H1 (cell line): Measurements from ENCODE around the gene UBE2Q2. TPM values are rescaled to one million over a fixed set of nuclear protein-coding genes. Genes with fewer than 3 reads are reported as not detected.

Experiments used
- CTCF ChIA-PET: fragments of 300-600 bp; sonication (Branson Sonifier 250); formaldehyde crosslinking; loops from one replicate; lab custom pipeline; 2021; ENCODE audit not compliant: partially characterized antibody; lab: Charles Lee
- POLR2A ChIA-PET: fragments of 300-600 bp; sonication (Branson Sonifier 250); formaldehyde crosslinking; loops from one replicate; lab custom pipeline; 2021; ENCODE audit warnings: inconsistent platforms; ENCODE audit not compliant: partially characterized antibody; lab: Charles Lee
- DNase-seq, 2 experiments: peaks; one replicate each; pipeline versions ENCODE4 v3.0.0 to v3.0.0-alpha.2; 2010 to 2022; ENCODE audit warnings: low spot score in 2 of 2, low read depth in 1 of 2, mixed read lengths in 1 of 2
- FAIRE-seq: peaks from 2 replicates; lab custom pipeline; 2011; peaks lifted over from hg19 to GRCh38; lab: Jason Lieb, UNC
- H2AFZ ChIP-seq: 2 replicates; pipeline ENCODE4 v1.8.1; 2012; ENCODE audit warnings: low read length, inconsistent platforms
- H2AK5ac ChIP-seq: 2 replicates; pipeline ENCODE4 v1.6.1; 2013; ENCODE audit warnings: low read depth, low read length
- H2BK120ac ChIP-seq: replicated peaks from 2 replicates; pipeline ENCODE3; 2013; ENCODE audit warnings: low read depth, low read length, inconsistent platforms
- H2BK12ac ChIP-seq: 2 replicates; pipeline ENCODE4 v1.6.1; 2013; ENCODE audit warnings: low read depth, low read length
- H2BK15ac ChIP-seq: 2 replicates; pipeline ENCODE4 v1.6.1; 2013; ENCODE audit warnings: low read length
- H2BK20ac ChIP-seq: 2 replicates; pipeline ENCODE4 v1.6.1; 2013; ENCODE audit warnings: low read length
- H2BK5ac ChIP-seq: 2 replicates; pipeline ENCODE4 v1.6.1; 2013; ENCODE audit warnings: low read depth, low read length
- H3K14ac ChIP-seq: 2 replicates; pipeline ENCODE4 v1.6.1; 2013; ENCODE audit warnings: inconsistent platforms; ENCODE audit not compliant: insufficient read length
- H3K18ac ChIP-seq: 2 replicates; pipeline ENCODE4 v1.6.1; 2013; ENCODE audit warnings: low read length; ENCODE audit errors: extremely low read depth
- H3K23ac ChIP-seq: 2 replicates; pipeline ENCODE4 v1.6.1; 2013; ENCODE audit warnings: inconsistent platforms; ENCODE audit not compliant: insufficient read length
- H3K23me2 ChIP-seq: 2 replicates; pipeline ENCODE4 v1.6.1; 2013; ENCODE audit warnings: low read depth, low read length
- H3K27ac ChIP-seq: 2 replicates; pipeline ENCODE4 v1.6.1; 2011; ENCODE audit warnings: low read depth, low read length, inconsistent platforms
- H3K27me3 ChIP-seq, 4 experiments: replicated peaks in 1 of 4; 1 replicate in 1 of 4; 2 replicates in 3 of 4; pipeline versions ENCODE4 v1.6.1 to v1.8.1; 2011 to 2013; ENCODE audit warnings: low read length in 3 of 4, mild to moderate bottlenecking in 3 of 4, inconsistent platforms in 2 of 4, mixed read lengths in 2 of 4, moderate library complexity in 1 of 4; ENCODE audit not compliant: control insufficient read depth in 3 of 4, insufficient read depth in 3 of 4; ENCODE audit errors: extremely low read depth in 1 of 4
- H3K36me3 ChIP-seq, 4 experiments: 2 replicates each; pipeline versions ENCODE4 v1.6.1 to v1.8.1; 2011 to 2013; ENCODE audit warnings: mild to moderate bottlenecking in 4 of 4, low read length in 3 of 4, moderate library complexity in 2 of 4, control low read depth in 1 of 4, inconsistent platforms in 1 of 4; ENCODE audit not compliant: insufficient read depth in 4 of 4, control insufficient read depth in 2 of 4
- H3K4ac ChIP-seq: replicated peaks from 2 replicates; pipeline ENCODE3; 2013; ENCODE audit warnings: low read length, low read depth, mixed read lengths, inconsistent platforms; ENCODE audit not compliant: insufficient read length
- H3K4me1 ChIP-seq, 4 experiments: replicated peaks in 1 of 4; 1 replicate in 1 of 4; 2 replicates in 3 of 4; pipeline versions ENCODE4 v1.6.1 to v1.8.1; 2011 to 2013; ENCODE audit warnings: low read length in 3 of 4, inconsistent platforms in 2 of 4, mixed read lengths in 1 of 4; ENCODE audit not compliant: insufficient read depth in 4 of 4, control insufficient read depth in 3 of 4
- H3K4me2 ChIP-seq, 2 experiments: 2 replicates each; pipeline versions ENCODE4 v1.6.1 to v1.8.1; 2011 to 2013; ENCODE audit warnings: low read depth in 2 of 2, low read length in 2 of 2, control low read depth in 1 of 2, inconsistent platforms in 1 of 2, mild to moderate bottlenecking in 1 of 2; ENCODE audit not compliant: insufficient read depth in 1 of 2
- H3K4me3 ChIP-seq, 4 experiments: fragments of 200-600, 300-600 bp in 1 of 4; sonication (generic), shearing (Covaris generic), sonication (Bioruptor Twin) in 1 of 4; 2 replicates each; pipeline versions ENCODE4 v1.5.1 to v1.8.1; 2011 to 2016; ENCODE audit warnings: low read length in 4 of 4, low read depth in 3 of 4, control low read depth in 2 of 4, inconsistent platforms in 2 of 4, mild to moderate bottlenecking in 2 of 4, mixed read lengths in 1 of 4, moderate library complexity in 1 of 4; ENCODE audit not compliant: insufficient read depth in 2 of 4; ENCODE audit errors: extremely low read depth in 1 of 4
- H3K56ac ChIP-seq: replicated peaks from 2 replicates; pipeline ENCODE3; 2013; ENCODE audit warnings: low read depth, mild to moderate bottlenecking, mixed read lengths, low read length, inconsistent platforms; ENCODE audit not compliant: insufficient read length
- H3K79me1 ChIP-seq: 2 replicates; pipeline ENCODE4 v1.6.1; 2013; ENCODE audit warnings: low read depth, low read length, control low read depth
- H3K79me2 ChIP-seq, 2 experiments: 2 replicates each; pipeline versions ENCODE4 v1.6.1 to v1.8.1; 2012 to 2013; ENCODE audit warnings: low read length in 2 of 2, mild to moderate bottlenecking in 2 of 2, inconsistent platforms in 1 of 2; ENCODE audit not compliant: insufficient read depth in 2 of 2, control insufficient read depth in 1 of 2
- H3K9ac ChIP-seq, 4 experiments: replicated peaks in 1 of 4; 1 replicate in 1 of 4; 2 replicates in 3 of 4; pipeline versions ENCODE4 v1.6.1 to v1.8.1; 2011 to 2013; ENCODE audit warnings: low read depth in 3 of 4, low read length in 3 of 4, control low read depth in 2 of 4, mild to moderate bottlenecking in 2 of 4, moderate library complexity in 2 of 4, inconsistent platforms in 1 of 4; ENCODE audit errors: extremely low read depth in 1 of 4
- H3K9me3 ChIP-seq, 2 experiments: 2 replicates each; pipeline versions ENCODE4 v1.6.1 to v1.8.1; 2012 to 2013; ENCODE audit warnings: mild to moderate bottlenecking in 2 of 2, moderate library complexity in 2 of 2, control low read depth in 1 of 2, inconsistent platforms in 1 of 2, low read depth in 1 of 2, low read length in 1 of 2, mixed read lengths in 1 of 2; ENCODE audit not compliant: insufficient read depth in 2 of 2
- H4K20me1 ChIP-seq, 2 experiments: replicated peaks in 1 of 2; 2 replicates each; pipeline versions ENCODE3 to v1.8.1; 2011 to 2013; ENCODE audit warnings: inconsistent platforms in 2 of 2, low read length in 2 of 2, mild to moderate bottlenecking in 1 of 2; ENCODE audit not compliant: insufficient read depth in 2 of 2, control insufficient read depth in 1 of 2
- H4K5ac ChIP-seq: 2 replicates; pipeline ENCODE4 v1.6.1; 2013; ENCODE audit warnings: low read length, low read depth, mixed read lengths, inconsistent platforms; ENCODE audit not compliant: insufficient read length
- H4K8ac ChIP-seq: 2 replicates; pipeline ENCODE4 v1.8.0; 2013; ENCODE audit warnings: mild to moderate bottlenecking, moderate library complexity, low read length, inconsistent platforms; ENCODE audit not compliant: insufficient read depth; ENCODE audit errors: extremely low read depth
- H4K91ac ChIP-seq: replicated peaks from 2 replicates; pipeline ENCODE3; 2013; ENCODE audit warnings: low read length, mixed read lengths, inconsistent platforms; ENCODE audit not compliant: insufficient read length
- CTCF ChIP-seq, 3 experiments: IDR thresholded peaks; 1 replicate in 2 of 3; 2 replicates in 1 of 3; pipeline versions ENCODE4 v1.5.1 to v1.6.1; 2011; ENCODE audit warnings: low read length in 3 of 3, mild to moderate bottlenecking in 3 of 3, inconsistent platforms in 2 of 3, low read depth in 1 of 3, moderate library complexity in 1 of 3; ENCODE audit not compliant: insufficient read depth in 1 of 3; ENCODE audit errors: control extremely low read depth in 1 of 3
- SIN3A ChIP-seq, 2 experiments: IDR thresholded peaks in 1 of 2; conservative IDR thresholded peaks in 1 of 2; 2 replicates each; pipeline ENCODE4 v1.6.1; 2011 to 2012; ENCODE audit warnings: low read length in 2 of 2, improper control_type of control experiment in 1 of 2, low read depth in 1 of 2, mild to moderate bottlenecking in 1 of 2
- WGBS, 2 experiments: shearing (Covaris generic) in 1 of 2; methylation state at CpG; one replicate each; pipeline versions ENCODE4 v1.1.6 to v1.1.7; 2013 to 2015; ENCODE audit warnings: low lambda C conversion rate in 2 of 2, mixed read lengths in 2 of 2, inconsistent platforms in 1 of 2, low coverage in 1 of 2, missing lambda C conversion rate in 1 of 2; ENCODE audit not compliant: insufficient replicate concordance in 2 of 2, insufficient coverage in 1 of 2, insufficient read length in 1 of 2; ENCODE audit errors: extremely low coverage in 1 of 2, missing lambda C conversion rate in 1 of 2; 5-methylcytosine and 5-hydroxymethylcytosine counted together
- polyA plus RNA-seq, 7 experiments: library from polyadenylated mRNA; depleted of rRNA in 3 of 7; stranded (reverse) in 5 of 7; unstranded in 2 of 7; fragments of >200 nt in 5 of 7; fragments of 200-250 nt in 2 of 7; gene quantifications; 1 replicate in 5 of 7; 2 replicates in 1 of 7; 4 replicates in 1 of 7; pipeline versions ENCODE4 v1.2.1 to v1.2.3, GENCODE V29; 2011 to 2013; ENCODE audit warnings: missing spikeins in 2 of 7, mixed read lengths in 2 of 7
- total RNA-seq: library from RNA; stranded (reverse); fragmentation: NEBNext Ultra II Directional; extraction: Animal tissue kit (Norgen Biotek cat#: 25700); gene quantifications from 2 replicates; pipeline ENCODE4 v1.2.1, GENCODE V29; 2021
- TF ChIP-seq, protein P1 (sequence below): IDR thresholded peaks from 2 replicates; pipeline ENCODE4 v1.6.1; 2012; ENCODE audit warnings: inconsistent platforms
- TF ChIP-seq, protein P2 (sequence below): IDR thresholded peaks from 2 replicates; pipeline ENCODE4 v1.6.1; 2011; ENCODE audit warnings: low read length, improper control_type of control experiment

UBE2Q2 gene
- total and polyA plus RNA-seq, 2 of the 8 experiments (the other 6 are each of a cell fraction or from before 2014, with no cell fraction given) = 10.1 to 22.7 TPM

- Histone ChIP-seq H3K23ac (no peak overlapping the region), H4K5ac (no peak overlapping the region), H3K4ac (no peak overlapping the region), H3K14ac (no peak overlapping the region), H3K9me3 (no peaks in the 10 kb centered on the region), H3K79me1 (peaks cover 2% of the 10 kb centered on the region; the same call in 1 of the 2 replicates), H2BK12ac (no peak overlapping the region), H3K27me3 (no peaks in the 10 kb centered on the region), H3K36me3 (peaks cover 0 to 32% (median 18%) of the 10 kb centered on the region in 4 experiments; a peak in 6 of 8 replicates), H3K9ac (no peak overlapping the region), H2AFZ (no peak overlapping the region), H3K27ac (no peak overlapping the region), H3K4me1 (peaks cover 0 to 8% (median 1%) of the 10 kb centered on the region in 4 experiments; a peak in 1 of 7 replicates), H4K8ac (no peak overlapping the region), H3K4me3 (no peak overlapping the region), H3K18ac (no peak overlapping the region), H2AK5ac (no peak overlapping the region), H2BK15ac (no peak overlapping the region), H4K91ac (no peak overlapping the region), H3K79me2 (peaks cover 7 to 46% of the 10 kb centered on the region in 2 experiments; a peak in 3 of 4 replicates), H2BK120ac (no peak overlapping the region), H3K4me2 (no peak overlapping the region), H4K20me1 (peaks cover 7 to 11% of the 10 kb centered on the region in 2 experiments), H2BK5ac (no peak overlapping the region), H2BK20ac (no peak overlapping the region), H3K23me2 (no peaks in the 10 kb centered on the region; the same call in 1 of the 2 replicates), H3K56ac (no peak overlapping the region)
- ChIA-PET POLR2A (interaction anchor here (0.6 to 1.3 kb wide), 9 partner anchors 10 to 469 kb away, joined by 3 to 4 read pairs (median 3); partner anchors contain the start of genes FBXO22 and UBE2Q2), CTCF (interaction anchor here (0.6 to 7.4 kb wide), 40 partner anchors 9 to 961 kb away, joined by 3 to 110 read pairs (median 6); partner anchors contain the start of gene FBXO22)
- no peak for FAIRE-seq
- WGBS, 2 experiments = 85% methylated on average over 9 of the region's 9 CpGs; no CpG with 5 or more reads in 1 of the 2 experiments
- no peak for DNase-seq
- TF ChIP-seq, protein P1, sequence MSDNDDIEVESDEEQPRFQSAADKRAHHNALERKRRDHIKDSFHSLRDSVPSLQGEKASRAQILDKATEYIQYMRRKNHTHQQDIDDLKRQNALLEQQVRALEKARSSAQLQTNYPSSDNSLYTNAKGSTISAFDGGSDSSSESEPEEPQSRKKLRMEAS = peak; percentile 37; the same call in 1 of the 2 replicates
- TF ChIP-seq SIN3A (conservative IDR thresholded peaks at IDR 0.05 in 1 of 2, IDR thresholded peaks at IDR 0.05 in 1 of 2; ENCODE audit: low read depth in 1 of 2, low read length in 2 of 2) (0 out of 4 replicates have a peak, but pooled peaks of 1 of the 2 experiments have one; percentile 43), CTCF (IDR thresholded peaks at IDR 0.05; ENCODE audit: control extremely low read depth in 1 of 3, insufficient read depth in 1 of 3, low read depth in 1 of 3, low read length in 3 of 3) (peak in 2 of 3 experiments; percentile 56 to 60; a peak in 3 of 4 replicates)
- TF ChIP-seq, protein P2, sequence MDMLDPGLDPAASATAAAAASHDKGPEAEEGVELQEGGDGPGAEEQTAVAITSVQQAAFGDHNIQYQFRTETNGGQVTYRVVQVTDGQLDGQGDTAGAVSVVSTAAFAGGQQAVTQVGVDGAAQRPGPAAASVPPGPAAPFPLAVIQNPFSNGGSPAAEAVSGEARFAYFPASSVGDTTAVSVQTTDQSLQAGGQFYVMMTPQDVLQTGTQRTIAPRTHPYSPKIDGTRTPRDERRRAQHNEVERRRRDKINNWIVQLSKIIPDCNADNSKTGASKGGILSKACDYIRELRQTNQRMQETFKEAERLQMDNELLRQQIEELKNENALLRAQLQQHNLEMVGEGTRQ = no peak
These were observed 78.8 kb downstream of the UBE2Q2 start for GRCh38 chr15:75921732-75922703.
